EH (cell line): Measurements from ENCODE around the gene SCN5A.

Source experiments
- DNase-seq: peaks from one replicate; pipeline ENCODE4 v3.0.0-alpha.2; 2015; ENCODE audit warnings: low read depth

SCN5A gene

GRCh38 chr3:38647217-38647970 lies 2.1 kb downstream of the SCN5A start:
- no peak for DNase-seq

DNA sequence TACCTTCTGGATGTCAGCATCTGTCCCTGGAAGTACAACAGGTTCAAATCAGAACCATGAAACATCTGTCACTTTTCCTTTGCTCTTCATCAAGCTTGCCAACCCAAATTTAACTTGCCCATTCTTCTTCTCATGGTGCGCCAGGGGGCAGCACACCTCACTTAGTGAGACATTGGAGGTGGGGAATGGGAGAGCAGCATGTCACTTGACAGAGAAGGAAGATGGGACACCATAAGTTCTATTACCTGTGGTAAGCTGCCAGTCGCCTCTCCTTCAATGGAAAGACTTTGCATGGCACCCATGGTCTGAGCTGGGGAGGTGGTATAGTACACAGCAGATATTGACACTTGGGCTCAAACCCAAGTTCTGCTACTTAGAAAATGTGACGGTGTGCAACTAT lies 2.9 kb downstream of the SCN5A start:
- DNase-seq, result peak; percentile 59

DNA sequence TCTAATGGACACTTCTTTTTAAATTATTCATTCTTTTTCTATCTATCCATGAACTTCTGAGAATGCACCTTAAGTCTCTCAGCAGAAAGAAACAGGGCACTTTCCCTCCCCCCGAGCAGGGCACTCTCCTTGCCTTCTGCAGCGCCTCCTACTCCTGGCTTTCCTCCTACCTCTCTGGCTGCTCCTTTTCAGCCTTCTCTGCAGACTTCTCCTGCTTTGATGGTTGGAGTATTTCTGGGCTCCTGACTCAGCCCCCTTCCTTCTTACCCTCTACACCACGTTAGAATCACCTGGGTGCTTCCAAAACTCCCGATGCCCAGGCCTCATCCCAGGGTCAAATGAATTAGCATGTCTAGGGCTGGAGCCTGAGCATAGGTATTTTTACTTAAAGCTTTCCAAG lies 3.4 kb downstream of the SCN5A start:
- no peak for DNase-seq

- DNase-seq, result no peak
Observed at GRCh38 chr3:38645601-38646000, 3.9 kb downstream of the SCN5A start.

DNA sequence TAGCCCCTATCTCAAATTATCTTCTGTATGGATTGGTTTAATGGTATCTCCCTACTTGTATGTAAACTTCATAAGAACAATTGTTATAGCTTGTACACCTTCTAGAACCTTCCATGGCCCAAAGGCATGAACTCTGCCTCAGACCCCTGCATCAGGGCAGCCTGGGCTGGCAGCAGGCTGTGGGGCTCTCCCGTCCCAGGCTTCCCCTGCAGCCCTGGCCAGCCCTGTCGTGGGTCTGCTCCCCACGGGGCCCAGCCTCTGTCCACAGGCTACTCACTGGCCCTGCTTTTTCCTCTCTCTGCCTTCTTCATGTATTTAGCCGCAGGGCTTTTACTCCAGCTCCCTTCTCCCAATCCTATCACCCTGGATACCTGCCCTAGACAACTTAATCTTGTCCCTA lies 4.4 kb downstream of the SCN5A start:
- no peak for DNase-seq

DNA sequence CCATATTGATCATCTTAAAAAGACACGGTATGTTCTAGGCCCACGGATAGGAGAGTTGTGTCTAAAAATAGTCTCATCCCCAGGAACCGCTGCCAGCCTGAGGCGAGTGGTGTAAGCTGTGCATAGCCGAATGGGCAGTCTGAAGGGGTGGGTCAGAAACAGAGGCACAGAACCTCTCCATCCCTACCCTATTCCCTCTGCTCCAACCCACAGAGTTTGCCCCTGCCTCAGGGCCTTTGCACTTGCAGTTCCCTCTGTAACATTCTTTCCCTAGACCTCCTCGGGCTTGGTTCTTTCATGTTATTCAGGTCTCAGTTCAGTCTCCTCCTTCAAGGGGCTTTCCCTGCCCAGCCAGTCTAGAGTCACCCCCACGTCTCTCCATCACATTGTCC lies 4.8 kb downstream of the SCN5A start:
- DNase-seq, result no peak

GRCh38 chr3:38644016-38644661 lies 5.3 kb downstream of the SCN5A start:
- no peak for DNase-seq

GRCh38 chr3:38643592-38643991 lies 5.9 kb downstream of the SCN5A start:
- DNase-seq, result no peak

GRCh38 chr3:38643090-38643489 lies 6.4 kb downstream of the SCN5A start:
- no peak for DNase-seq

DNA sequence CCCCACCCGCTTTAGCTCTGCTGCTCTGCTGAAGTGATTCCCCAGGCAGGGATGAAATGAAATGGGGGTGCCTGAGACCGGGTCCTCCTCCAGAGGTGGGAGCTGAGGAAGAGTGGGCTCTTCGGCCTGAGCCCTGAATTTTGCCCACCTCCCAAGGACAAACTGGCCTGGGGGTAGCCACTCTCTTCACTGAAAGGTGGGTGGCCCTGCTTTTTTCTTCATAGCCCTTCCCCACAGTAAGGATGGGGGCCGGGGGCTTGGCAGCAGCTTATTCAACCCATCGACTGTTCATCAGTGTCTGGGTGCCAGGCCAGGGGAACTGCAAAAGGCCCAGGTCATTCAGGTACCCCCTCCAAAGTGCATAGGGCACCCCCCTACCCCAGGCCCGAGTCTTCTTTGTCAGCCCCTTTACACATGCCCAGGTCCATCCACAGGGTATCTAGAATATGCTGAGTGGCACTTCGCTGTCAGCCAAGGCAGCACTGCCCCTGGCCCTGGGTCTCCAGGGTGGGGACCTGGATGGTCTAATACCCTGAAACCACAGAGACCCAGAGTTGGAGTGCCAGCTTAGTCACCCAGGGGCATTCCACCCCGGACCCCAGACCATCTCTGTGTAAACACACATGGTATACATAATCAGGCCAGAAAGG lies 7.9 kb downstream of the SCN5A start:
- no peak for DNase-seq

GRCh38 chr3:38640661-38641452 lies 8.6 kb downstream of the SCN5A start:
- DNase-seq, result no peak

DNA sequence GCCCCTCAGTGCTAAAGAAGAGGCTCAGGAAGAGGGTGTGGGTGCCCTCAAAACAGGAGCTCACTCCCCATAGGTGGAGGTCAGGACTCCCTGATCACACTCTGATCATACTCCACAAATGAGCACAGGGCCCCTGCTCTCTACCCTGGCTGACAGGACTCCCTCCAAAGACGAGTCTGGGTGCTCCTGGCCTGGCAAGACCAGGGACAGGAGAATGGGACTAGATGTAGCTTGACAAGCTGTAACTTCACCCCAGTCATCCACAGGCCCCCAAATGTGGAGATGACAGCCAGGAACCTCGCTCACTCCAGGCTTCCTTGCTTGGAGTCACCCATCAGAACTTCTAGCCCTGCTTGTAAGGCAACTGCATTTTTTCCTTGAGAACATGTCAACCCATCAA lies 11.1 kb downstream of the SCN5A start:
- DNase-seq, result no peak

GRCh38 chr3:38637906-38638305 lies 11.6 kb downstream of the SCN5A start:
- DNase-seq, result no peak

DNA sequence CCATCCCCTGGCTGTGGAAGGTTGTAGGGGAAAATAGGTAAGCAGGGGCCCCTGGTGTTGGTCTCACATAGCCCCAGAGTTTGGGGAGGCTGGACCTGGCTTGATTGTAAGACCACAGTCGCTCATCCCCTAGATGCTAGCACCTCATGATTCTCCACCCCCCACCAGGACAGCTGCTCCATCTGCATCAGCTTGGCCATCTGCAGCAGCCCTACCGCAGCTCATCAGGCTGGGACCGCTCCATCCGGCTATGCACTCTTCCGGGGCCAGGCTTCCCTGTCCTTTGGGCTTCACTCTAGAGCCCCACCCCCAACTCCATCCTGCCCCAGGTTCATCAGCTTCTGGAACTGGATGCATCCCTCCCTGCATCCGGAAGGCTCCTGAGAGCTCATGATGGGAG lies 12.6 kb downstream of the SCN5A start:
- DNase-seq, result no peak

GRCh38 chr3:38636464-38636863 lies 13.0 kb downstream of the SCN5A start:
- DNase-seq, result no peak

DNA sequence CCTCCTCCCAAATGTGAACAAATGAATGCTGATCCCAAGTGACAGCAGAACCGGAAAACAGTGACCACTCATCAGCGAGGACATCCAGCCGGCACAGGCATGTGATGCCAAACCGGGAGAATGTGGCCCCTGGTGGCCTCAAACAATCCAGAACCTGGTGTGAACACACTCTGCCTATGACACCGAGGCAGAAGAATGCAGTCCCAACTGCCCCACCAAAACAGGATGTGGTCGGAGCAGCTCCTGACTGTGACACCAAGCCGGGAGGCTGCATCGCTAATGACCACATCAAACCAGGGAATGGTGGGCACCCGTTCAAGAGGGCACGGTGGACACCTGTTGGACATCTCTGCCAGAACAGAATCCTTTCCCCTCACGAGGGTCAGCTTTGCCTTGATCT lies 15.4 kb downstream of the SCN5A start:
- DNase-seq, result peak; percentile 70

- DNase-seq, result no peak
Observed at GRCh38 chr3:38632989-38633388, 16.5 kb downstream of the SCN5A start.

GRCh38 chr3:38630606-38631005 lies 18.9 kb downstream of the SCN5A start:
- no peak for DNase-seq

GRCh38 chr3:38630070-38630469 lies 19.4 kb downstream of the SCN5A start:
- no peak for DNase-seq

GRCh38 chr3:38628835-38629234 lies 20.7 kb downstream of the SCN5A start:
- no peak for DNase-seq

GRCh38 chr3:38627956-38628355 lies 21.5 kb downstream of the SCN5A start:
- DNase-seq, result peak; percentile 20

- no peak for DNase-seq
Observed at GRCh38 chr3:38626171-38626570, 23.3 kb downstream of the SCN5A start.

DNA sequence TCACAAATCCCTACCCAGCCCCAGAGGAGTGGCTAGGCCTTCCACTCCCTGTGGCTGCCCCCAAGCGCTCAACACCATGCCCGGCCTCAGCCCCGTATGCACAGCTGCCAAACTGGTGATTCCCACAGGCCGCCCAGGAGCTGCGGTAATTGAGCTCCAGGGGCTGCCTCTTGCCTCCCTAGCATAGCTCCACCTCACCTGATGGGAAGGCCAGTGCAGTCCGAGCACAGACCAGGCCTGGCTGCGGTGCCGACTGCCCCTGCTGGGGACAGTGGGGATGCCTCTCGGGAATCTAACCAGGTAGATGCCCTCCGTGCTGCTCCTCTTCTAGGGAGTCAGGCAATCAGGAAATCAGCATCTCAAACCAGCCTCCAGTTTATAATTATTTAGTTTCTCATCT lies 25.9 kb downstream of the SCN5A start:
- DNase-seq, result no peak
